Measurements from ENCODE around the gene EDC3.
"Not testable (repeated sequence)": the region's sequence is repeated elsewhere in the genome, so short reads cannot be mapped to it uniquely, and the experiment has no call there.

Gene EDC3

GRCh38 chr15:74605795-74606150, 90.1 kb downstream of the EDC3 start:
- no peak for DNase-seq

- no peak for DNase-seq
Observed at GRCh38 chr15:74604983-74605794, 90.6 kb downstream of the EDC3 start.

GRCh38 chr15:74603789-74604705, 91.8 kb downstream of the EDC3 start:
- no peak for DNase-seq

- no peak for DNase-seq
Observed at GRCh38 chr15:74603026-74603788, 92.6 kb downstream of the EDC3 start.

- no peak for DNase-seq
Observed at GRCh38 chr15:74599156-74599555, 96.7 kb downstream of the EDC3 start.

- peak; percentile 90 to 92 for DNase-seq
Observed at GRCh38 chr15:74598126-74598842, 97.5 kb downstream of the EDC3 start.

GRCh38 chr15:74597146-74597705, 98.6 kb downstream of the EDC3 start:
- DNase-seq: not testable (repeated sequence)

- not testable (repeated sequence) for DNase-seq
Observed at GRCh38 chr15:74596736-74597135, 99.1 kb downstream of the EDC3 start.

GRCh38 chr15:74595271-74595670, 100.6 kb downstream of the EDC3 start:
- no peak for DNase-seq

GRCh38 chr15:74594455-74594854, 101.4 kb downstream of the EDC3 start:
- no peak for DNase-seq

- DNase-seq: no peak
Observed at GRCh38 chr15:74593122-74593521, 102.7 kb downstream of the EDC3 start.

GRCh38 chr15:74592222-74592621, 103.6 kb downstream of the EDC3 start:
- DNase-seq: no peak

- no peak for DNase-seq
Observed at GRCh38 chr15:74589826-74590225, 106.0 kb downstream of the EDC3 start.

- no peak for DNase-seq
Observed at GRCh38 chr15:74585857-74586256, 110.0 kb downstream of the EDC3 start.

- DNase-seq: no peak
Observed at GRCh38 chr15:74585191-74585590, 110.6 kb downstream of the EDC3 start.

- no peak for DNase-seq
Observed at GRCh38 chr15:74584779-74585178, 111.0 kb downstream of the EDC3 start.

- no peak for DNase-seq
Observed at GRCh38 chr15:74584204-74584603, 111.6 kb downstream of the EDC3 start.
